ENCODE results near the gene PSMB1. TPM values are rescaled to one million over a fixed set of nuclear protein-coding genes. Genes with fewer than 3 reads are reported as not detected.

Gene PSMB1
- total and polyA plus RNA-seq, 2 experiments from 2014 or later = 247 to 411 TPM

GRCh38 chr6:170516783-170517616 is 36.1 kb downstream of the PSMB1 start:
- Histone ChIP-seq H3K9ac (0 out of 2 replicates have a peak overlapping the region, but pooled peaks have one; percentile 10), H3K4me2 (ENCODE audit: unreplicated experiment) (peak overlapping the region; percentile 59), H2AFZ (peak overlapping the region; percentile 81), H3K79me2 (ENCODE audit: insufficient read depth) (no peaks in the 10 kb centered on the region), H3F3A (ENCODE audit: insufficient read depth) (no peaks in the 10 kb centered on the region), H3K4me3 (peak overlapping the region; percentile 33; the same call in 1 of the 2 replicates), H3K36me3 (ENCODE audit: low read depth) (no peaks in the 10 kb centered on the region), H3K9me3 (ENCODE audit: low read depth) (no peaks in the 10 kb centered on the region), H3K27ac (no peak overlapping the region), H4K20me1 (ENCODE audit: insufficient read depth) (no peaks in the 10 kb centered on the region), H3K4me1 (ENCODE audit: insufficient read depth) (no peaks in the 10 kb centered on the region), H3K9me2 (ENCODE audit: insufficient read depth) (no peaks in the 10 kb centered on the region), H3K27me3 (replicated peaks; ENCODE audit: insufficient read depth) (0 out of 2 replicates have a peak, but pooled peaks cover 10% of the 10 kb centered on the region)
- WGBS, 2 experiments (ENCODE audit: low coverage in 1 of 2, low lambda C conversion rate in 2 of 2, missing lambda C conversion rate in 2 of 2) = 0 to 8% methylated on average over 4 of the region's 4 CpGs
- in situ Hi-C loops (cut with MboI) = no loop called here
- no peak for TF ChIP-seq EZH2phosphoT487 (IDR thresholded peaks at IDR 0.05; ENCODE audit: insufficient read depth, low read depth)
- DNase-seq = peak; percentile 87

DNA sequence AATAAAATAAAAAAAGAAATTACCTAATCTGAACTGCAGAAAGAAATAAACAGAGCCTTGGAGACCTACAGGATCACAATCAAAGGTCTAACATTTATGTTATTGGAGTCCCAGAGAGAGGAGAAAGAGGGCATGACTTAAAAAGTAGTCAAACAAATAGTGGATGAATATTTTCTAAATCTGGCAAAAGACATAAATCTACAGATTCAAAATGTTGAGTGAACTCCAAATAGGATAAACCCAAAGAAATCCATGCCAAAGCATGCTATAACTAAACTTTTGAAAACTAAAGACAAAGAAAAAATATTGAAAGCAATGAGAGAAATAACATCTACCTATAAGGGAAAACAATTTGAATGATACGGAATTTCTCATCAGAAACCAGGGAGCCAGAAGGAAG is 38.2 kb downstream of the PSMB1 start:
- Histone ChIP-seq H3K9me2 (ENCODE audit: insufficient read depth) (no peaks in the 10 kb centered on the region), H3K27me3 (replicated peaks; ENCODE audit: insufficient read depth) (0 out of 2 replicates have a peak, but pooled peaks cover 10% of the 10 kb centered on the region), H2AFZ (no peak overlapping the region), H4K20me1 (ENCODE audit: insufficient read depth) (no peaks in the 10 kb centered on the region), H3K9me3 (ENCODE audit: low read depth) (no peaks in the 10 kb centered on the region), H3K9ac (no peak overlapping the region), H3K4me1 (ENCODE audit: insufficient read depth) (no peaks in the 10 kb centered on the region), H3K4me3 (no peak overlapping the region), H3K27ac (no peak overlapping the region), H3K4me2 (ENCODE audit: unreplicated experiment) (no peak overlapping the region), H3F3A (ENCODE audit: insufficient read depth) (no peaks in the 10 kb centered on the region), H3K79me2 (ENCODE audit: insufficient read depth) (no peaks in the 10 kb centered on the region), H3K36me3 (ENCODE audit: low read depth) (no peaks in the 10 kb centered on the region)
- in situ Hi-C loops (cut with MboI) = no loop called here
- no peak for DNase-seq
- TF ChIP-seq EZH2 (IDR thresholded peaks at IDR 0.05; ENCODE audit: insufficient read depth, poor library complexity, severe bottlenecking) (no peak), EZH2phosphoT487 (IDR thresholded peaks at IDR 0.05; ENCODE audit: insufficient read depth, low read depth) (no peak)
- 94 to 95% methylated on average over 1 of the region's 1 CpG for WGBS, 2 experiments (ENCODE audit: low coverage in 1 of 2, low lambda C conversion rate in 2 of 2, missing lambda C conversion rate in 2 of 2)

GRCh38 chr6:170512249-170512648 is 40.9 kb downstream of the PSMB1 start:
- Histone ChIP-seq H3K4me2 (ENCODE audit: unreplicated experiment) (no peak overlapping the region), H3K4me1 (ENCODE audit: insufficient read depth) (no peaks in the 10 kb centered on the region), H2AFZ (no peak overlapping the region), H3K9me3 (ENCODE audit: low read depth) (no peaks in the 10 kb centered on the region), H3K27ac (no peak overlapping the region), H3K79me2 (ENCODE audit: insufficient read depth) (no peaks in the 10 kb centered on the region), H3K4me3 (no peak overlapping the region), H3K9me2 (ENCODE audit: insufficient read depth) (no peaks in the 10 kb centered on the region), H3F3A (ENCODE audit: insufficient read depth) (no peaks in the 10 kb centered on the region), H3K27me3 (replicated peaks; ENCODE audit: insufficient read depth) (no peaks in the 10 kb centered on the region), H3K36me3 (ENCODE audit: low read depth) (no peaks in the 10 kb centered on the region), H4K20me1 (ENCODE audit: insufficient read depth) (no peaks in the 10 kb centered on the region), H3K9ac (no peak overlapping the region)
- 60 to 62% methylated on average over 4 of the region's 4 CpGs for WGBS, 2 experiments (ENCODE audit: low coverage in 1 of 2, low lambda C conversion rate in 2 of 2, missing lambda C conversion rate in 2 of 2)
- no peak for TF ChIP-seq EZH2phosphoT487 (IDR thresholded peaks at IDR 0.05; ENCODE audit: insufficient read depth, low read depth)
- no peak for TF ChIP-seq EZH2 (IDR thresholded peaks at IDR 0.05; ENCODE audit: insufficient read depth, poor library complexity, severe bottlenecking)
- in situ Hi-C loops (cut with MboI) = no loop called here
- DNase-seq = no peak

GRCh38 chr6:170510631-170511030 is 42.5 kb downstream of the PSMB1 start:
- in situ Hi-C loops (cut with MboI) = no loop called here
- Histone ChIP-seq H3K9ac (no peak overlapping the region), H3K9me3 (ENCODE audit: low read depth) (no peaks in the 10 kb centered on the region), H3K4me3 (no peak overlapping the region), H2AFZ (no peak overlapping the region), H3K79me2 (ENCODE audit: insufficient read depth) (no peaks in the 10 kb centered on the region), H3K27ac (no peak overlapping the region), H3K36me3 (ENCODE audit: low read depth) (no peaks in the 10 kb centered on the region), H3K27me3 (replicated peaks; ENCODE audit: insufficient read depth) (no peaks in the 10 kb centered on the region), H3F3A (ENCODE audit: insufficient read depth) (no peaks in the 10 kb centered on the region), H3K4me1 (ENCODE audit: insufficient read depth) (no peaks in the 10 kb centered on the region), H4K20me1 (ENCODE audit: insufficient read depth) (no peaks in the 10 kb centered on the region), H3K4me2 (ENCODE audit: unreplicated experiment) (no peak overlapping the region), H3K9me2 (ENCODE audit: insufficient read depth) (no peaks in the 10 kb centered on the region)
- WGBS, 2 experiments (ENCODE audit: low coverage in 1 of 2, low lambda C conversion rate in 2 of 2, missing lambda C conversion rate in 2 of 2) = 81 to 84% methylated on average over 19 to 20 of the region's 20 CpGs
- no peak for DNase-seq
- TF ChIP-seq EZH2phosphoT487 (IDR thresholded peaks at IDR 0.05; ENCODE audit: insufficient read depth, low read depth) (no peak), EZH2 (IDR thresholded peaks at IDR 0.05; ENCODE audit: insufficient read depth, poor library complexity, severe bottlenecking) (no peak)

Data from GM23248 (cell line).